ENCODE data around the gene KRT32. TPM values are rescaled to one million over a fixed set of nuclear protein-coding genes. Genes with fewer than 3 reads are reported as not detected.

KRT32 gene
- total and polyA plus RNA-seq, 9 of the 15 experiments (the other 6 are each of a cell fraction or from before 2014, with no cell fraction given): not detected

- TF ChIP-seq CXXC5 (CRISPR knock-in tag; IDR thresholded peaks at IDR 0.05) (peak; percentile 36; the same call in 1 of the 2 replicates), ATF4 (CRISPR knock-in tag; IDR thresholded peaks at IDR 0.05) (no peak), ETV6 (IDR thresholded peaks at IDR 0.05; ENCODE audit: borderline replicate concordance in 1 of 2, low read depth in 2 of 2, low read length in 1 of 2) (no peak), ETV6 (CRISPR knock-in tag; IDR thresholded peaks at IDR 0.05; ENCODE audit: borderline replicate concordance) (no peak), HDAC8 (tag; IDR thresholded peaks at IDR 0.05) (no peak), TRIM24 (IDR thresholded peaks at IDR 0.05) (no peak), HDAC6 (IDR thresholded peaks at IDR 0.05; ENCODE audit: low read depth, low read length) (no peak), ZNF134 (CRISPR knock-in tag; conservative IDR thresholded peaks at IDR 0.05) (no peak), ZC3H8 (IDR thresholded peaks at IDR 0.05) (no peak), USF1 (CRISPR knock-in tag; IDR thresholded peaks at IDR 0.05) (no peak), MAFG (tag; conservative IDR thresholded peaks at IDR 0.05) (no peak), TGIF2 (CRISPR knock-in tag; IDR thresholded peaks at IDR 0.05) (no peak), TSC22D4 (tag; IDR thresholded peaks at IDR 0.05) (no peak), BCOR (IDR thresholded peaks at IDR 0.05) (peak; percentile 98), CBFA2T2 (conservative IDR thresholded peaks at IDR 0.05) (no peak), RHOXF2B (CRISPR knock-in tag; conservative IDR thresholded peaks at IDR 0.05) (no peak), GMEB1 (CRISPR knock-in tag; IDR thresholded peaks at IDR 0.05) (no peak), BRD9 (IDR thresholded peaks at IDR 0.05; ENCODE audit: low read depth, partially characterized antibody) (no peak), ELK1 (CRISPR knock-in tag; IDR thresholded peaks at IDR 0.05) (no peak), OTX1 (CRISPR knock-in tag; IDR thresholded peaks at IDR 0.05) (no peak), ZNF584 (CRISPR knock-in tag; IDR thresholded peaks at IDR 0.05; ENCODE audit: low read depth) (no peak), KAT2B (IDR thresholded peaks at IDR 0.05; ENCODE audit: low read depth, low read length) (no peak), SMAD1 (IDR thresholded peaks at IDR 0.05; ENCODE audit: low read depth, low read length, partially characterized antibody) (no peak), KDM5B (IDR thresholded peaks at IDR 0.05; ENCODE audit: insufficient replicate concordance, low read depth, low read length) (no peak), POLR3G (IDR thresholded peaks at IDR 0.05; ENCODE audit: extremely low read depth, insufficient read length, insufficient replicate concordance) (no peak), ZNF175 (CRISPR knock-in tag; IDR thresholded peaks at IDR 0.05; ENCODE audit: low read depth) (no peak)
These were observed 29.8 kb upstream of the KRT32 start (continued) for GRCh38 chr17:41496803-41497484.
